GM04504 (cell line): ENCODE measurements around the gene CACNB1.

Experiments used
- DNase-seq: peaks from one replicate; pipeline ENCODE4 v3.0.0-alpha.2; 2012; ENCODE audit warnings: low read depth

CACNB1 gene

DNA sequence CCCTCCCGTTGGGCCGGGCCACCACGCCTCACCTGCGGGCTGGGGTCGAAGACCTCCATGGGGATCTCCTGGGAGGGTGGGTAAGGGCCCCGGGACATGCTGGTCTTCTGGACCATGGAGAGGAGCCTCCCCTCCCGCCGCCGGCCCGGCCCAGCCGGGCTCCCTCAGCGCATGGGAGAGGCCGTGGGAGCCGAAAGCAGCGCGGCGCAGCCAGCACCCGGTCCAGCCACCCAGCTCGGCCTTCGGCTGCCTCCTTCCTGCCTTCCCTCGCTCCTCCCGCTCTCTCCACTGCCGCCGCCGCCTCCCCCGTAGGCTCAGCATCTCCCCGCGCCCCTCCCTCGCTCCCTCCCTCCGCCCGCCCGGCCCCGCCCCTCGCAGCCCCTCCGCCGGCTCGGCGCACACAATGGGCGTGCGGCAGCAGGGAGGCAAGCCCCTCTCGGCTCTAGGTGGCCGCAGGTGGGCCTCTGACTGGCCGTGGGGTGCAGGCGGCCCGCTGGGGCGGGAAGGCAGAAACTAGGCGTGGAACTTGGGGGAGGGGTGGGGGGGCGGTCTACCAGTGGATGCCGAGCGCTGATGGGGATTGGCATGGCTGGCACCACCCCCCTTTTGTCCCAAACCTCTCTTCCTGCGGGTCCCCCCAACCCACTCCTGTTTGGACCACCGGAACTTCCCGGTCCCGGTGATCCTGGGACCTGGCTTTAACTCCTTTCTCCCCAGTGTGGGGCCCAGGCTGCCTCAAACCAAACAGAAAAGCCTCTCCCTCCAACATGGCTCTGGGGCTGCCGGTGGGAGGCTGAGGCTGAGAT lies at the start of gene CACNB1:
Gene CACNB1, minus strand, starts transcription at position 290 of the 806 bp plus-strand sequence. Its CDS starts 174 bp downstream, at position 116.
- peak; percentile 38 for DNase-seq

DNA sequence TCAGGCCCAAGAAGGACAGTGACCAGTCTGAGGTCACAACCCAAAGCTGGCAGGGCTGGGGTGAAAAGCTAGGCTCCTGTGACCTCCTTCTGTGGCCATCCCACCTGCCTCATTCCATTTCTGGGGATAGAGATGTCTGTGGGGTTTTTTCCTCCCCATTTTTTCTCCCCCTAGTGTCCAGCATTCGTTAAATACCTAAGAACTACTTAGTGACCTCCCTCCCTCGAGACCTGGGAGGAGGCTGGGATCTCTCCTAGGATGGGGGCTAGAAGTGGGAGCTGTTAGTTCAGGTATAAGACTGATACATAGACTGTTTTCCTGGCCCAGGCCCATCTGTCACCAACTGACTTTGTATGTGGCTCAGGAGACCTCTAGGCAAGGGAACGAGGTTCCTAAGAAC lies 48.8 kb upstream of the CACNB1 start:
- DNase-seq = no peak

DNA sequence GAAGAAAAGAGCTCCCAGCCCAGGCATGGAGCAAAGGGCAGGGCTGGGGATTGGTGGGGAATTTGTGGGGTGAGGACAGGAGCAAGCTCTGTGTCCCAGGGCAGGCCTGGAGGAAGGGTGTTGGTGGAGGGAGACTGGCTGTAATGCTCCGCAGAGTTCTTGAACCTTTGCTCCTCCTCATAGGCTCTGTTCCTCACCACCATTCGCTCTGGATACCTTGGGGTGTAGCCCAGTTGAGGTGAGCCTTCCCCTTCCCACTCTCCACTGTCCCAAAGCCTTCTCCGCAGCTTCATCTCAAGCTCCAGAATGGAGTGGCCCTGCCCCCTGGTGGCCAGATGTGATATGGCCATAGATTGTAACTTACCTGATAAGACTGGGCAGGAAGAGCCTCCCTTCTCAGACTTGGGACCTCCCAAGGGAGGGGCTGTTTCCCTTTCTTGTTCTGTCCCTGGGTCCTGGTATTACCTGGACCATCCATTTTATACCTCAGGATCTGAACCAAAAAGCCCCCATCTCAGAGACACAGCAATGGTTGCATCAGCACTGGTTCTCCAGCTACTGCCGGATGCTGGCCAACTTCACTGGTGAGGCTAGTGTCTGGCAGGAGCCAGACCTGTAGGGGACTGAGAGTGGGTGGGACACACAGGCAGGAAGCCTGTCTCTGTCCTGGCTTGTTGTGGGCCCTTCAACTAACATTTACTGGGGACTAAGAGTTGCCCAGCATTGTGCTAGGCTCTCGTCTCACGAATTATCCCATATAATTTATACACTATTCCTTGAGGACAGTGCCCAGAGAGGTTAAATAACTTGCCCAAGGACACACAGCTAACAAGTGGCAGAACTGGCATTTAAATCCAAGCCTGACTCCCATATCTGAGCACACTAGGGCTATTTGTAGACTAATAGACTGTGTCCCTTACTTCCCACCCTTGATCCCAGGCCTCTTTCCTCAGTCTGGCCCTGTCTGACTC lies 47.4 kb upstream of the CACNB1 start:
- peak; percentile 44 for DNase-seq

- DNase-seq = no peak
Observed at GRCh38 chr17:39244016-39244599, 46.6 kb upstream of the CACNB1 start.

- no peak for DNase-seq
Observed at GRCh38 chr17:39243155-39243554, 45.7 kb upstream of the CACNB1 start.

DNA sequence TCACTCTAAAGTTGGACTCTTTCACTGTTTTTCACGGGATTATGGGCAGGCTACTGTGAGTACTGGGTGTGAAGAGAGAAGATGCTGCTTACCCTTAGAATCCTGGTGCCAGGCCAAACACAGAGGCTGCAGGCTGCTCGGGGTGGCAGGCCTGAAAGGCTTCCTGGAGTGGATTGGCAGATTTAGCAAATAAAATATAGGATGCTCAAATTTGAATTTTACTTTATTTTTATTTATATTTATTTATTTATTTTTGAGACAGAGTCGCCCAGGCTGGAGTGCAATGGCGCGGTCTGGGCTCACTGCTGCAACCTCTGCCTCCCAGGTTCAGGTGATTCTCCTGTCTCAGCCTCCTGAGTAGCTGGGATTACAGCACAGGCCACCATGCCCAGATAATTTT lies 43.2 kb upstream of the CACNB1 start:
- DNase-seq = no peak

- no peak for DNase-seq
Observed at GRCh38 chr17:39239640-39240314, 42.3 kb upstream of the CACNB1 start.

GRCh38 chr17:39238311-39238972 lies 41.0 kb upstream of the CACNB1 start:
- DNase-seq = no peak

GRCh38 chr17:39237586-39237985 lies 40.1 kb upstream of the CACNB1 start:
- DNase-seq = no peak

DNA sequence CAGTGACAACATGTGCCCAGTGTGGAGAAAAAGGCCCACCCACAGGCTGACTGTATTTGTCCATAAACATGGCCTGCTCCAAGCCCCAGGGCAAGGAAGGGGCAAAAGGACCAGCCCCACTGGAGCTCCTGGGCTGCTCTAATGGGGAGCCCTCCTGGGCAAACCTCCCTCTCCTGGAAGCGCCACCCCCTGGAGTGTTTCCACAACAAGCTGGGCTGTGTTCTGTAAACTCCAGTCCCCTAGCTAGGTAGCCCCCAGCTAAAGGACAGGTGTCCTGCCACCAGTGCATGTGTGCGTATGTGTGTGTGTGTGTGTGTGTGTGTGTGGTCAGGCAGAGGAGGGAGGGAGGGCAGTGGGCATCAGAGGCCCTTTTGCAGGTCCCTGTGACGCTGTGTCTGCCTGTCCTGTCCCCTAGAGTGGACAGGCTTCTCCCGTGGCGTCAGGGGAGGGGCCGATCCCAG lies 39.5 kb upstream of the CACNB1 start:
- DNase-seq = no peak

GRCh38 chr17:39236450-39236927 lies 39.0 kb upstream of the CACNB1 start:
- DNase-seq = no peak

DNA sequence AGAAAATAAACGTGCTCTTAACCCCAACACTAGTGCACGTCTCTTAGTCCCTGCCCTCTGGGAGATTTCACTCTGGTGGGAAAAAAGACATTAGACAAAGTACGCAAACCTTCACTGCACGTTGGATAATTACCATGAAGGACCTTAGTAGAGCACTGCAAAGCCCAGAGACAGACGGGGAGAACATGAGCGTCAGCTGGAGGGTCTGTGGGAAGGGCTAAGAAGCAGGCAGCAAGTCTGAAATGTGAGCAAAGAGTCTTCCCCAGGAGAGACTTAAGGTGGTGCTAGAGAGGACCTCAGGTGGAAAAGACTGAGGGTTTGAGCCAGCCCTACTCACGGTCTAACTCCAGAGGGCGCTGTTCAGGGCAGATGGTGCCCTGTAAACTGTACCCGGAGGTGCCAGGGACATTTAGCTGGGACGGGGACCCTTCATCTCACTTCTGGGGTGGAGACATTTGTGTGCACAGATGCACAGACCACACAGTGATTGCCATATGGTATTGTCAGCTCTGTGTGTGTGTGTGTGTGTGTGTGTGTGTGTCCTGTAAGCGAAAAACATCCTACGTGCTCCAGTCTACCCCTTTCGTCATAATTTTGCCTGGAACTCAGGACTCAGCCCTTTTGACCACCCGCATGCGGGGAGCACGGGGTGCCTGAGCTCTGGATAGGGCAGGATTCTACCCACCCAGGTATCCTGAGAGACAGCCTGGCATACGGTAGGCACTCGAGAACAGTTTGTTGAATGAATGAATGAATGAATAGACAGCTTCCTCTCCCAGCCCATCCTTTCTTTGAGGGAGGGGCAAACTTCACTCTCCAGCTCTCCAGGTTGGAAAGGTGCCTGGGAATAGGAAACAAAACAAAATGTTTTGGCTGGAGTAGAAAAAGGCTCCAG lies 38.3 kb upstream of the CACNB1 start:
- DNase-seq = no peak

GRCh38 chr17:39231591-39232551 lies 34.4 kb upstream of the CACNB1 start:
- no peak for DNase-seq

DNA sequence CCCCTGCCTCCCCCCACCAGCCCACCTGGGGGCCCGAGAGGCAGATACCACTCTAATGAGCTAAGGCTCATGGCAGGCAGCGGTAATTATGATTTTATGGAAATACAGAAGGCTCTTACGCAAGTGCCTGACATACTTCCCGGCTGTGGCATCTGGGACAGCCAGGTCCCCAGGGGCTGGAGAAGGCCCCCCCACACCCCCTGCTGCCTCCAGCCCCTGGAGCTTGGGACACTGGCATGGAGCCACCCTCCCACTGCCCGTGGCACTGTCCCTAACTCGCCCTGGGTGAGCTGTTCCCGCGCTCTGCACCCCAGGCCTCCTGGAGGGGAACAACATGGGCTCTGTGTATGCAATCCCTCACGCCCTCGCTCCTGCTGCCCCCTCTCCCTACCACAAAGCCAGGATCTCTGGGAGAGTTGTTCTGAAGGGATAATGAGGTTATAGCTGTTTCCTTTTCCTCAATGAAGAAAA lies 33.7 kb upstream of the CACNB1 start:
- no peak for DNase-seq

GRCh38 chr17:39230361-39230760 lies 32.9 kb upstream of the CACNB1 start:
- DNase-seq = no peak

- no peak for DNase-seq
Observed at GRCh38 chr17:39229274-39229913, 31.9 kb upstream of the CACNB1 start.

DNA sequence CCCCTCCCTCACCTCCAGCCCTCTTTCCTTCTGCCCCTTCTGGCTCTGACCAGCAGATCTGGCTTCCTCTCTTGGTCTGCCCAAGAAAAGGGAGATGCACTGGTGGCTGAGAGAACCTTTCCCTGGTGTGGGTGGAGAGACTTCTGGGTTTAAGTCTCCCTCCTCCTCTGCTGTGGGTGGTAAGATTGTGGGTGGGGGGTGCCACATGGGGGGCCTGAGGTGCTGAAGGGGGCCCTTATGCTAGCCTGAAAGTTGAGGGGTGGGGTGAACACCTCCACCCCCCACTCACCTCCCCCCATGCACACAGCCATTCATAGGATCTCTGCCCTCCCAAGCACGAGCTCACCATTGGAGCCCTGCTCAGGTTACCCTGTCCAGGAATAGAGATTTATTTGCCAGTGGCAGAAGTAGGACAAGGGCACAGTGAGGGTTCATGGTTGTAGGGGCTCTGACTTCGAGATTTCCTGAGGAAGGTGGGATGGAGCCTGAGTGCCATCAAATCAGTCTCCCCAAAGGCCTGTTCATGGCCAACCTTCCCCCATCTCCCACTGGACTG lies 30.0 kb upstream of the CACNB1 start:
- DNase-seq = no peak
